HL-60 (cell line): ENCODE measurements around the gene PGM2L1.
A peak's percentile ranks its signal among the peaks of the same experiment; 100 is the strongest.

Experiments used
- DNase-seq, 2 experiments: peaks; one replicate each; pipeline ENCODE4 v3.0.0-alpha.2; 2010 to 2020; ENCODE audit warnings: low read depth in 1 of 2, low spot score in 1 of 2
- H3K27ac ChIP-seq: fragments of 250-450 bp; sonication (Bioruptor Pico); replicated peaks from 2 replicates; pipeline ENCODE4 v1.5.1; 2020; ENCODE audit warnings: mild to moderate bottlenecking, moderate library complexity
- H3K27me3 ChIP-seq: fragments of 250-450 bp; sonication (Bioruptor Pico); 2 replicates; pipeline ENCODE4 v1.5.1; 2021; ENCODE audit warnings: mild to moderate bottlenecking, moderate library complexity; ENCODE audit not compliant: insufficient read depth, poor library complexity, severe bottlenecking
- H3K4me3 ChIP-seq: replicated peaks from 2 replicates; pipeline ENCODE4 v1.5.1; 2011; ENCODE audit warnings: mild to moderate bottlenecking, control low read depth, low read length; ENCODE audit not compliant: insufficient read depth
- GABPA ChIP-seq: IDR thresholded peaks from 2 replicates; pipeline ENCODE4 v1.6.1; 2012; ENCODE audit warnings: low read depth
- POLR2AphosphoS5 ChIP-seq: IDR thresholded peaks from 2 replicates; pipeline ENCODE4 v1.6.1; 2012; ENCODE audit warnings: low read depth
- SPI1 ChIP-seq: IDR thresholded peaks from 2 replicates; pipeline ENCODE4 v1.6.1; 2012; ENCODE audit warnings: low read depth, mild to moderate bottlenecking, borderline replicate concordance
- TF ChIP-seq, protein P1 (sequence below): IDR thresholded peaks from 2 replicates; pipeline ENCODE4 v1.6.1; 2012; ENCODE audit warnings: low read depth; ENCODE audit not compliant: insufficient replicate concordance
- TF ChIP-seq, protein P2 (sequence below): IDR thresholded peaks from one replicate; pipeline ENCODE4 v1.5.1; 2011; ENCODE audit warnings: low read length, control low read depth, inconsistent platforms; ENCODE audit not compliant: insufficient read depth

PGM2L1 gene

DNA sequence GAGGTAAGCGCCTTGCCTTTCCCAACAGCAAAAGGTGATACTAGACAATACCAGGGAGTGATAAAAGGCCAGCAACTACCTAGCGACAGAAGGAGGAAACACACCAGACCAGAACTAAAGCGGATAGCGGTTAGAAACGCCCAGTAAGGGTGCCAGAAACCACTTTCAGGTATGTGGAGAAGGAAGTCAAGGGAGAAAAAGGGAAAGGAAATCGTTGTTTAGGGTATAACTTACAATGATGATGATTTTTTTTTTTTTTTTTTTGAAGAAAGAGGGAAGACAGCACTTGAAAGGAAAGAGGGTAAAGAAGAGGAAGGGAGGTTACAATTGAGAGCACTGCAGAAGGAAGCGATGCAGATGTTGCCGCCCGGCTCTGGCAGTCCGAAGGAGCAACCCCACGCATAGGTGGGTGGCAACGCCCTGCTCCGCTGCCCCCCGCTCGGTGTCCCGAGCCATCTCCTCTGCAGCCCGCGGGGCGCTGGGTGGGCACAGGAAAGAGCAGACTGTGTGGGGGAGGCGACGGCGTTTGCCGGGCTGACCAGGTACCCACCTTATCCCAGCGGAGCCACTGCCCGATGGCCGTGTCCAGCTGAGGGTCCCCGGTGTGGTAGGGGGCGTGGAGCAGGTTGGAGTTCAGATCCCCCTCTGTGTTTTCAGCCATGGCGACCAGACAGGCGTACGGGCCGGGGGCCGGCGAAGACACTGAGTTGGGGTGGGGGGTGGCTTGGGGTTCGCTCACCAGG is 561 bp downstream of the PGM2L1 start:
- DNase-seq = peak; percentile 45 to 46
- Histone ChIP-seq H3K27ac (peak overlapping the region; percentile 42), H3K27me3 (no peaks in the 10 kb centered on the region), H3K4me3 (peak overlapping the region; percentile 77)
- TF ChIP-seq POLR2AphosphoS5 = no peak
- no peak for TF ChIP-seq GABPA
- peak; percentile 34; the same call in 1 of the 2 replicates for TF ChIP-seq SPI1
- TF ChIP-seq, protein P1, sequence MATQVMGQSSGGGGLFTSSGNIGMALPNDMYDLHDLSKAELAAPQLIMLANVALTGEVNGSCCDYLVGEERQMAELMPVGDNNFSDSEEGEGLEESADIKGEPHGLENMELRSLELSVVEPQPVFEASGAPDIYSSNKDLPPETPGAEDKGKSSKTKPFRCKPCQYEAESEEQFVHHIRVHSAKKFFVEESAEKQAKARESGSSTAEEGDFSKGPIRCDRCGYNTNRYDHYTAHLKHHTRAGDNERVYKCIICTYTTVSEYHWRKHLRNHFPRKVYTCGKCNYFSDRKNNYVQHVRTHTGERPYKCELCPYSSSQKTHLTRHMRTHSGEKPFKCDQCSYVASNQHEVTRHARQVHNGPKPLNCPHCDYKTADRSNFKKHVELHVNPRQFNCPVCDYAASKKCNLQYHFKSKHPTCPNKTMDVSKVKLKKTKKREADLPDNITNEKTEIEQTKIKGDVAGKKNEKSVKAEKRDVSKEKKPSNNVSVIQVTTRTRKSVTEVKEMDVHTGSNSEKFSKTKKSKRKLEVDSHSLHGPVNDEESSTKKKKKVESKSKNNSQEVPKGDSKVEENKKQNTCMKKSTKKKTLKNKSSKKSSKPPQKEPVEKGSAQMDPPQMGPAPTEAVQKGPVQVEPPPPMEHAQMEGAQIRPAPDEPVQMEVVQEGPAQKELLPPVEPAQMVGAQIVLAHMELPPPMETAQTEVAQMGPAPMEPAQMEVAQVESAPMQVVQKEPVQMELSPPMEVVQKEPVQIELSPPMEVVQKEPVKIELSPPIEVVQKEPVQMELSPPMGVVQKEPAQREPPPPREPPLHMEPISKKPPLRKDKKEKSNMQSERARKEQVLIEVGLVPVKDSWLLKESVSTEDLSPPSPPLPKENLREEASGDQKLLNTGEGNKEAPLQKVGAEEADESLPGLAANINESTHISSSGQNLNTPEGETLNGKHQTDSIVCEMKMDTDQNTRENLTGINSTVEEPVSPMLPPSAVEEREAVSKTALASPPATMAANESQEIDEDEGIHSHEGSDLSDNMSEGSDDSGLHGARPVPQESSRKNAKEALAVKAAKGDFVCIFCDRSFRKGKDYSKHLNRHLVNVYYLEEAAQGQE = no peak
- TF ChIP-seq, protein P2, sequence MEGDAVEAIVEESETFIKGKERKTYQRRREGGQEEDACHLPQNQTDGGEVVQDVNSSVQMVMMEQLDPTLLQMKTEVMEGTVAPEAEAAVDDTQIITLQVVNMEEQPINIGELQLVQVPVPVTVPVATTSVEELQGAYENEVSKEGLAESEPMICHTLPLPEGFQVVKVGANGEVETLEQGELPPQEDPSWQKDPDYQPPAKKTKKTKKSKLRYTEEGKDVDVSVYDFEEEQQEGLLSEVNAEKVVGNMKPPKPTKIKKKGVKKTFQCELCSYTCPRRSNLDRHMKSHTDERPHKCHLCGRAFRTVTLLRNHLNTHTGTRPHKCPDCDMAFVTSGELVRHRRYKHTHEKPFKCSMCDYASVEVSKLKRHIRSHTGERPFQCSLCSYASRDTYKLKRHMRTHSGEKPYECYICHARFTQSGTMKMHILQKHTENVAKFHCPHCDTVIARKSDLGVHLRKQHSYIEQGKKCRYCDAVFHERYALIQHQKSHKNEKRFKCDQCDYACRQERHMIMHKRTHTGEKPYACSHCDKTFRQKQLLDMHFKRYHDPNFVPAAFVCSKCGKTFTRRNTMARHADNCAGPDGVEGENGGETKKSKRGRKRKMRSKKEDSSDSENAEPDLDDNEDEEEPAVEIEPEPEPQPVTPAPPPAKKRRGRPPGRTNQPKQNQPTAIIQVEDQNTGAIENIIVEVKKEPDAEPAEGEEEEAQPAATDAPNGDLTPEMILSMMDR = no peak

GRCh38 chr11:74392256-74392655 is 6.0 kb downstream of the PGM2L1 start:
- Histone ChIP-seq H3K27ac (no peak overlapping the region), H3K27me3 (no peaks in the 10 kb centered on the region), H3K4me3 (no peak overlapping the region)
- TF ChIP-seq, protein P1 = no peak
- no peak for TF ChIP-seq POLR2AphosphoS5
- no peak for TF ChIP-seq SPI1
- no peak for TF ChIP-seq GABPA
- TF ChIP-seq, protein P2 = no peak
- no peak for DNase-seq

DNA sequence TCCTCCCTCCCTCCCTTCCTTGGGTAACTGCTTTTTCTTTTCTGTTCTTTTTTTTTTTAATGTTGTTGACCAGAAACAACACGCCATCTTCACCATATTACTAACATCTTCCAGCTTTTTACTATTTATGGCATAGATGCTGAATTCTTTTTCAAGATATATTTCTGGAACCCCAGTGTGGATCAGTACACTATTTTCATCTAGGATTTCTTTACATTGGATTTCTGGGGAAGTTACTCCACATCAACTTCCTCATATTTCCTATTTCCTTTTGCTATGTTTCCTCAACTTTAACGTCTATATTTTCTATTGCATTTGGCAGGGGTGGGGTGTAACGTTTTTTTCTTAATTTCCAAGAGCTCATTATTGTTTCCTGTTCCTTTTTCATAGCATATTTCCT is 7.0 kb downstream of the PGM2L1 start:
- no peak for DNase-seq
- Histone ChIP-seq H3K4me3 (no peak overlapping the region), H3K27me3 (no peaks in the 10 kb centered on the region), H3K27ac (no peak overlapping the region)
- TF ChIP-seq, protein P1 = no peak
